GM18907 (cell line): ENCODE data around the gene CD226.
"Not testable (repeated sequence)": the region's sequence is repeated elsewhere in the genome, so short reads cannot be mapped to it uniquely, and the experiment has no call there.

ENCODE experiments used
- ATAC-seq: cut with Tn5 transposase; IDR thresholded peaks from one replicate; pipeline ENCODE4 v1.9.1; 2021; ENCODE audit warnings: mild to moderate bottlenecking, moderate library complexity; ENCODE audit not compliant: unreplicated experiment

Gene CD226

DNA sequence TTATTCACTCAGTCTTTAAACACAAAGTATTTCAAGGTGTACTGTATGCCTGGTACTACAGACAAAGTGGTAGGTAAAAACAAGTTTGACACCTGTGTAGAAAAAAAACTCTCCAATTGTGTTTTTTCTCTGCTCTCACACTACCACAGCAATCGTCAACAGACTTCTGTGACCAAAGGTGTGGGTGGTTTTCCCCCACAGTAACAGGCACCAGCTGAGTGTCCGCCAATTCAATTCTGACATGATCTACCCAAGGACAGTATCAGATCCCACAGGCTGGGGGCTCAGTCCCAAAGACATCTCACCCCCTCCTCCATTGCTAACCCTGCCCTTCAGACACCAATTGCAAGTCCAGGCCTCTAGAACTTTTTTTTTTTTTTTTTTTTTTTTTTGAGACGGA lies 71.2 kb downstream of the CD226 start:
- ATAC-seq: no peak

DNA sequence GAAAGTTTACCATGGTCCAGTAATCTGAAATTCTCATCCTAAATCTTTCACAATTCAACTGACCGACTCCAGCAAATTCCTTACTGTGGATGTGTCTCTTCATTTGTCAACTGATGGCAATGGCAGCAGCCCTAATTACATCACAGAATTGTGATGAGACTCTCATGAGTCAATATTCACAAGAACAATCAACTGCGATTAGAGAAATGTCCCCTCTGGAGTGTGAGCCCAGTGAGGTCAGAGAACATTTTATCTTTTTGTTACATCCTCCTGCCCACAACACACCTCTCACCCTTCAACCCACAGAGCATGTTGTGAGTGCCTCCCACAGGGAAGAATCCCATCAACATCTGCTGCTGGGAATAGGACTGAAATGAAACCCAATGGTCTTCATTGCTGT lies 73.6 kb downstream of the CD226 start:
- no peak for ATAC-seq

DNA sequence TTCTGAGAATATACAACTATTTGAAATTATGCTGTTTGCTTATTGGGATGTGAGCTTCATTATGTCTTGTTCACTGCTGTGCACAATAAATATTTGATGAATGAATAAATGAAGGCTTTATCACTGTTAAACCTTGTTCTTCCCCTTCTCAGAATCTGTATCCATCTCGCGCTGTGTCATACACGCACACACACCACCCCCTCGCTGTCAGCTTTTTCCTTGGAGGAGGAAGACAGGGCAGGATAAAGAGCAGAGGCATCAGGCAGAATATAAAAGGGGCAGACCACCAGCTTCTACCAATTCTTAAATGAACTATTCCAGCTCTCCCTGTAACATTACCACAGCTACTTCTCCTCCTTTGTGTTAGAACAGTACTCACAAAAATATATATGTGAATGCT lies 75.0 kb downstream of the CD226 start:
- no peak for ATAC-seq

DNA sequence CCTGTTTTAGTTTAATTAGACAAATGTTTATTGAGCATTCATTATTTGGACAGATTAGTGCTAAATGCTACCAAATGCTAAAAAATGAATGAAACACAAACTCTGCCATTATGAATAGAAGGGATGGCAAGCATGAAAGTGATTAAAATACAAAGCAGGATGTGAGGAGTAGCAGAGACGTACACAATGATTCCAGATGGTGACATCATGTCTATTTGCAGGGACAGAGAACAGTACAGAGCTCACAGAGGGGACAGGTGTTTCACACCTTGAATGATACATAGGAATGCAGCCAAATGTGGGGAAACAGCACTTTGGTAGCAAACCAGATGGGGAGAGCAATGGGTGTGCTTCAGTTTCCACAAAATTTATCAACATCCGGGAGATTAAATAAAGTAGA lies 76.3 kb downstream of the CD226 start:
- no peak for ATAC-seq

DNA sequence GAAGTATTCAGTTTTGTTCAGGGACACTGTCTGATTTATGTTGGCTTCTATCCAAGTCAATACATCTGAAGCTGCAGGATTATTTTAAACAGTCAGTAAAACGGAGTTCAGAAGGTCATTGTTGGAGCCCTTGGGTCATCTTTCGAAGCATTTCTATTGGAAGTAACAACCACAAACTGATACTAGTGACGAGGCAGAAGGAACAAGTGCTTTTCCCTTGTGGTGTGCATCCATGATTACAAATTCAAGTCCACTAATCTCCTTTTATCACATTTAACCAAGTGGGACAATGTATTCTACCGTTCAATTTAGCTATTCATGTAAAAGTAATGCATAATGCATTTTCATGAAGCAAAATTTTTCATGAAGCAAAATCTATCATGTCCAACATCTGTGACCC lies 76.9 kb downstream of the CD226 start:
- ATAC-seq: no peak

DNA sequence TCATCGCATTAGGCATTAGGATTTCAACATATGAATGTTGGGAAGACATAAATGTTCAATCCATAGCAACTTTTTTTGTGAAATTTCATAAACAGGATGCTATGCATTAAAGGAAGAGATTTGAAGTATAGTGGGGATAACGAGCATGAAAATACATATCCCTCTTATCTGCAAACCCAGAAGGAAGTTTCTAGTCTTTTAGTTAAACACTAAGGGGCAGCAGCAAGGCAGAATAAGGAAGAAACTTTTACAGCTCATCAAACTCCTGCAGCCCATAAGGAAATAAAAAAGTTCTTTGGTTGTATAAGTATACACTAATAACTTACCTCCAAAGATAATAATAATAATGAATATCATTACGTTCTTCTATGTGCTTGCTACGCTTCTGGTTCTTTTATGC lies 81.5 kb downstream of the CD226 start:
- no peak for ATAC-seq

DNA sequence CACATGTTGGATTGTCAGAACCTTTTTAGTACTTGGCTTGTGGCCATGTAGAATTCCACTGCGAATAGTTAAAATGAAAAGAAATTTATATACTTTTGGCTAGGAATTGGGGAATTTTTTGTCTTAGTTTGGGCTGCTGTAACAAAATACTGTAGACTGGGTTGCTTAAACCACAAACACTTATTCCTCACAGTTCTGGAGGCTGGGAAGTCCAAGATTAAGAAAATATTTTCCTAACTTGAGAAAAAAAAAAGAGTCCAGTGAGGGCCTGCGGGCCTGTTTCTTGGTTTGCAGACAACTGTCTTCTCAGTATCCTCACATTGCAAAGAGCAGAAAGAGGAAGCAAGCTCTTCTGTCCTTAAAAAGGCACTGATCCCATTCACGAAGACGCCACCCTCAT lies 81.9 kb downstream of the CD226 start:
- ATAC-seq: no peak

DNA sequence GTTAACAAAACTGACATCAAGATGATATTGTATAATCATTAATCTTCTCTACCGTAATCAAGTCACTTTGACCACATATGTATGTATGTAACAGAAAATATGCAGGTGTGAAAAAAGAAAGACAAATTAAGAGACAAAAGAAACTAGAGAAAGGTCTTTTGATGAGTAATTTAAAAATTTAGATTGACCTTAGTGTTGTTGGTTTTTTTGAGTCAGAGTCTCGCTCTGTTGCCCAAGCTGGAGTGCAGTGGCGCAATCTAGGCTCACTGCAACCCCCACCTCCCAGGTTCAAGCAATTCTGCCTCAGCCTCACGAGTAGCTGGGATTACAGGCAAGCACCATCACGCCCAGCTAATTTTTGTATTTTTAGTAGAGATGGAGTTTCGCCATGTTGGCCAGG lies 82.9 kb downstream of the CD226 start:
- ATAC-seq: peak; percentile 89

DNA sequence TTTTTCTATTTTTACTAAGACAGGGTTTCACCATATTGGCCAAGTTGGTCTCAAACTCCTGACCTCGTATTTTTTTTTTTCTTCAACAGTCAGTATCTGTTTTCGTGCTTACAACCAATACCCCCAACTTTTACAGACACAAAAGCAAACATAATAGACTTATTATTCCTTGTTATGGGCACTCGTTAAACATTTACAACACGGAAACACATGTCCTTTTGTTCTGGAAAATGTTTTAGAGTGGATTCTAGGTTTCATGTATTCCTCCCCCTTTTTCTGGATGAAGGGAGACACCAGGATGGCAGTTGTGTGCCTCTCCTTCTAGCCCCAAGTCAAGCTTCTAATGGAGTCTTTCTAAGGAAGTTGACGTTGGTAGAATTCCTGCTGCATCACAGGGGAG lies 88.8 kb downstream of the CD226 start:
- ATAC-seq: no peak

DNA sequence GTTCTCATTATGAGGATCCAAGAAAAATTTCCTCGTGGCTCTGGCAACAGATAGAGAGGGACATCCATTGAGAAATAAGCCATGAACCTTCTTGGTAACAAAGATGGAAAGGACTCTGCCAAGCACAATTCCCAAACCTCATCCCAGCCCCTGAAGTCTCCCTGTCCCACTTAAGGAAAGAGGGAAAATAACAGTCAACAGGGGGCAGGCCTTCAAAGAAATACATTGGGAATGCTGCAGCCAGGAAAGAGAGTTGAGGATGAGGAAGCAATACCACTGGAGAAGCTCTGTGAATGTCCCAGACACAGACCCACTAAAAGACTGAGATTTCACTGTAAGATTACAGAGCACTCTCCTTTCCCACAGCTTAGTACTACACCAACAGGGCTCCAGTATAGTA lies 93.2 kb downstream of the CD226 start:
- no peak for ATAC-seq

DNA sequence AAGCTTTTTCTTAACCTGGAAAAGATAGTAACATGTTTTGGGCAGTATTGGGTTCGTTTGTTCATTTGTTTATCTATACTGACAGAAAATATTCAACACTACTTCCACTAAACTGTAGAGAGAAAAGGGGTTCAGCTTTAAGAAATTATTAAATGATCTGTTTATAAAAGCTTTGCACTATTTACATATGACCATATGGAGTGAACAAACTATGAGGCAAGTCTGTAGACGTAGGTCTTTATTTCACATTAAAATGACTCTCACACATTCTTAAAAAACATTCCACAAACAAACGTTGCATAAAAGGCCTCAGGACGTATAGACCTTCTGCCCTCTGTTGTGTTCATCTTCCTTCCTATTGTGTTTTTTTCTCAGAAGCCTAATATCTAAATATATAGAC lies 94.6 kb downstream of the CD226 start:
- no peak for ATAC-seq

DNA sequence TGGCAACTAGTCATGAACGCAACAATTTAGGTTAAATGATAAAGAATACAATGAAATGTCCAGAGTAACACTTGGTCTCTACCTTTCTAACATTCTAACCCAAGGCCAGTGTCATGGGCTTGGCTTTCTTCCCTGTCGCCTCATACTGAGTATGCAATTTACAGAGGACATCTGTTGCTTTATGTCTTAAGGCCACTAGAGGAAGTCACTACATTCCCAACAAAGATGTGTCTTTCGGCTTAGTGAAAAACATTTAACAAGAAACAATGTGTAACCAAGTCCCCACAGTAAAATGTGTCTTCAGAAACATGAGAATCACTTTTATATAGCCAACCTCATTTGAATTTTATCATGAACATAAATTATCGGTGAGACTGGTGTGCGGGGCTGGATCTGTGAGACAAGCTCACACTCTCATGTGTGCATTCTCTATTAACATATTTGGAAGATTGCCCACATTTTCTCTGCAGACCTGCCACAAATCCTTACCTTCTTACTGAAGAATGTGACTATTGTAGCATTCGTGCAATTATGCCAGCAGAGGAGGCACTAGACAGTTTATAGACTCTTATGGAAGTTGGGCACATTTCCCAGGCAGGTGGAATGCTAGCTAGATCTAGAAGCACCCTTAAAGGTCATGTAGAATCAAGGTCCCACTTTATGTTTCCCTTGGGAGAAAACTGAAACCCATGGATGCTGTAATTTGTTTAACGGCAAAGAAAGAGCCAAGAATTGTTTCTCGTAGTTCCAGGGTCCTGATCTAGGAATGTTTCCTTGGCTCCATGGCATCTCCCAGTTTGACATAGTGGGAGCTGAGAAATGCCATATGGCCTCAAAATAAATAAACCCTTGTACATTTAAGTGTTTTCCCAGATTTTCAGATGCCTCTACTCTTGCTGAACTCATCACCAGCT lies 101.8 kb downstream of the CD226 start:
- no peak for ATAC-seq

DNA sequence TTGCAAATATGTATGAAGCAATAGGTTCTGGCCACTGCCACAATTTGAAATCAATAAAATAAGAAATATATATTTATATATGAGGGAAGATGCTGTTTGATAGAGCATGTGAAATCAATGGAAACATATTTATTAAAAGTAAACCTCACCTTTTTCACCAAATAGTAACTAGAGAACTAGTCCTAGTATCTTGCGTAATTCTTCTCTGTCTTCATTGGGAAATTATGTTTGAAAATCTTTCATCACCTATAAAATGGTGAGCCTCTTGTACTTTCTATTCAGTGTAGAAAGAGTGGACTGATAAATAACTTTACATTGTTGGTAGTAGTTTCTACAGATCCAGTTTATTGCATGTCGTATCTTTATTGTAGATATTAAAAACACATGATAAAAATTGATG lies 103.0 kb downstream of the CD226 start:
- no peak for ATAC-seq

DNA sequence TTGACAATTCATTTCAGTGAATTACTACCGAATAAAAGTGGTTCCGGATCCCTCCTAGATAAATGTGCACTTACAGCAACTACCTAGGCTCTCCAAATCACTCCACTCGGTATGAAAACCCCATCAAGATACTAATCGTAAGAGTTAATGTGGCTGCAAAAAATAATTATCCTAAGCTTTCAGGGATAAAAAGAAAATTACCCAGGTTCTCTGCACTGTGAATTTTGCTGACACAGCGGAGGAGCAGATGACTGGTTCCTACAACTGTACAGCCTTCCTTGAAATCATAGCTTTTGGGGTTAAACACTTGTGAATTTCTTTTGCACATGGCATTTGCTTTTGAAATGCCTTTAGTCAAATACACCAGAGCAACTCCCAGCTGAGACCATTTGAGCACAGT lies 104.7 kb downstream of the CD226 start:
- ATAC-seq: no peak

DNA sequence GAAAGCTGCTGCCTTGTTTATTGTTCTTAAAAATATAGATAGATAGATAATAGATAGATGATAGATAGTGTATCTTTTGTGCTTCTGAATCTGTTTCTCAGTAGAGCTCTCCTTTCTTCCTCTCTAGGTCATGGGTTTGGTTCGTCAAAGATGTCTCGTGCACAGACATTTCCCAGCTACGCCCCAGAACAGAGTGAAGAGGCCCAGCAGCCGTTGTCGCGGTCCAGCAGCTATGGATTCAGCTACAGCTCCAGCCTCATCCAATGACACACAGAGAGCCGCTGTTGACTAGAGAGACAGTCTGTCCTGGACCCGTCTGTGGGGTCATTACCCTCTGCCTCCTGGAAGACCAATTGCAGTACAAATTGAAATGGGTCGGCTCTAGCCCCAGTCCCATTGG lies 106.6 kb downstream of the CD226 start:
- ATAC-seq: no peak

DNA sequence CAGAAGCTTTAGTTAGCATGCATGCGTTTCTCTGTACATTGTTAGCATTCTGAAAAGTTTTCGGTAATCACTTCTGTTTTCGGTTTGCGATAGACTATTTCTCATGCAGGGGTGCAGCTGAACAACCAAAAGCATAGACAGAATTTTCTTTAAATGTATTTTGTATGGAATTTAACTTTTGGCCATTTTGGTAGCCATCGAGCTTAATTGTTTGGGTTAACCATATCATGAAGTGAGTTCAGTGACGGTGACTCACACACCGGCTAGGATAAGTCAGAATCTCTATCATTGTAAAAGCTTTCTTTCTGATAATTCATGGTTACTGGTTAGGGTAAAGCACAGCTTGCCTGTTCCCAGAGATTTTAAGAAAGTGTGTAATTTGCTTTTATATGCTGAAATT lies 107.2 kb downstream of the CD226 start:
- no peak for ATAC-seq

DNA sequence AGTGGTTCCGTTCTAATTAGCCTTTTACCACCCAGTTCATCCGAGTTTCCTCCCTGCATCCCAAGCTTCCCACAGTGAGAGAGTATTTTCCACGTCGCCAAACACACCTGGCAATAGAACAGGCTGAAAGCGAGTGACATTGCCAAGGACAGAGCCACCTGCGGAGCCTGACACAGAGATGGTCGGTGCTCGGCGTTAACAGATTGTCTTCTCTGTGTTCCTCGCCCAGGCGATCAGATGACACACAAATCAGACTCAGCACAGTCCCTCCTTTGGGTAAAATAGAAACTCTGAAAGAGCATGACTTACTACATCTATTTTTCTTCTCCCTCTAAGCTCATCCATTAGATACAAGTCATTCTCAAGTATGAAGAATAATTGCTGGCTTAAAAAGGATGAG lies 107.7 kb downstream of the CD226 start:
- ATAC-seq: no peak

DNA sequence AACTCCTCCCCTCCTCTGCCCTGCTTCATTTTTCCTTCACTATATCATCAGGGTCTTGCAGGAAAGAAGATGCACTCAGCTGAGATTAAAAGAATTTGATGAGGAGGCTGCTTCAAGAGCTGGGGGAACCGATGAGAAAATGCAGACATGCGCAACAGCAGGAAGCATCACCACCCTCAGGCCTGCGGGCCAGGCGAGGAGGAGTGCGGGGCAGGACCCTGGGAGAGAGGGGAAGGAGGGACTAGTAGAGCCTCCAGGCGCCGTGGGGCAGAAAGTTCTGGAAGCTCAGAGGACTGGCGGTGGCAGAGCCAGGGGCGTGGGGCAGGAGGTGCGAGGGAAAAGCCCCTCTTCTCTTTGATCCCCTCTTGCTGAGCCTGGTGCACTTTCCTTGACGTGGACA lies 108.2 kb downstream of the CD226 start:
- no peak for ATAC-seq

DNA sequence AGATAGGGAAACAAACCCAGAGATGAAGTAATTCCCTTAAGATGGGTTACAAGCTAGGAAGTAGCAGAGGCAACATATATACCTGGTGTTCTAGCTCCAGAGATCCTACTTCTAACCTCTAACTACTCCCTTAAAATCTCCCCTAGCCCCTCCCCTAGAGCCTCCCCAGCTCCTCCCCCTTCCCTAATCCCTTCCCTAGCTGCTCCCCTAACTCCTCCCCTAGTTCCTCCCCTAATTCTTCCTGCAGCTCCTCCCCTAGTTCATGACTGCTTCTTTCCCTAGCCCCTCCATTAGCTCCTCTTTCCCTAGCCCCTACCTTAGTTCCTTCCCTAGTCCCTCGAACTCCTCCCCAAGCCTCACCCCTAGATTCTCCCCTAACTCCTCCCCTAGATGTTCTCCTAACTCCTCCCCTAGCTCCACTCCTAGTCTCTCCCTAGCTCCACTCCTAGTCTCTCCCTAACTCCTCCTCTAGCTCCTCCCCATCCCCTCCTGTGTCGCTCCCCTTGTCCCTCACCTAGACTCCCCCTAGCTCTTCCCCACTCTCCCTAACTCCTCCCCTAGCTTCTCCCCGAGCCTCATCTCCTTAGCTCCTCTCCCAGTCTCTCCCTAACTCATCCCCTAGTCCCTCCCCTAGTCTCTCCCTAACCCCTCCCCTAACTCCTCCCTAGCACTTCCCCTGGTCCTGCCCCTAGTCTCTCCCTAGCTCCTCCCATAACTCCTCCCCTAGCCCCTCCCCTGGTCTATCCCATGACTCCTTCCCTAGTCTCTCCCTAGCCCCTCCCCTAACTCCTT lies 108.9 kb downstream of the CD226 start:
- no peak for ATAC-seq

DNA sequence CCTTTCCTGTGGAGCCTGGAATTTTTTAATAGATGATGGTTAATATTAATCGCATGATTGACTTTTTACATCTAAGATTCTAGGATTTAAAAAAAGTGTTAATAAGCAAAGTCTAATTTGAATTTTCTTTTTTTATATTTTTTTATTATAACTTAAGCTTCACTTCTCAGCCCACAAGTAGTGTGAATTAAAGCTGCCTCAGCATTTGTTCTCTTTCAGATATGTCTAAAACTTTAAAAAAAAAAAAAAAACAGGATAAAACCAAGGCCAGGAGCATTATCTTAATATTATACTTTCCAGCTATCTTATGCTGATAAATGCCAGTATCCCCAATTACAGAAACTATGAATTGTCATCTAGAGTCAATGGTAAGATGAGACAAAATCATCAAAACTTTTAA lies 109.7 kb downstream of the CD226 start:
- no peak for ATAC-seq

DNA sequence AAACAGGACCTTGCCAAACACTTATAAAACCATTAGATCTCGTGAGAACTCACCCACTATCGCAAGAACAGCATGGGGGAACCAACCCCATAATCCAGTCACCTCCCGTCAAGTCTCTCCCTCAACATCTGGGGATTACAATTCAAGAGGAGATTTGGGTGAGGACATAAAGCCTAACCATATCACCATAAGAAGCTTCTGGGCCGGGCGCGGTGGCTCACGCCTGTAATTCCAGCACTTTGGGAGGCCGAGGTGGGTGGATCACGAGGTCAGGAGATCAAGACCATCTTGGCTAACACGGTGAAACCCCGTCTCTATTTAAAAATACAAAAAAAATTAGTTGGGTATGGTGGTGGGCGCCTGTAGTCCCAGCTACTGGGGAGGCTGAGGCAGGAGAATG lies 112.7 kb downstream of the CD226 start:
- ATAC-seq: not testable (repeated sequence)

DNA sequence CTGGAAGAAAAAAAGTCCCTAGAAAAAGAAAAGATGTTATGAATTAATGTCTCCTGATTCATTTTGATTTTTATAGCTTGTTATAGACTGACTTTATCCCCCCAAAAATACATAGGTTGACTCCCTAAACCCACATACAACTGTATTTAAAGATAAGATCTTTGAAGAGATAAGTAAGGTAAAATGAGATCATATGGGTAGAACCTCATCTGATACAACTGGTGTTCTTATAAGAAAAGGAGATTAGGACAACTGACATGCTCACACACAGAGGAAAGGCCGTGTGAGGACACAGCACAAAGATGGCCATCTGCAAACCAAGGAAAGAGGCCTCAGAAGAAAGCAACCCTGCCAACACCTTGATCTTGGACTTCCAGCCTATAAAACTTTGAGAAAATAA lies 117.5 kb downstream of the CD226 start:
- ATAC-seq: no peak
